Mesenchymal stem cell (in vitro differentiated cells and primary cell): ENCODE data around the gene PDE4B.

Experiments
- DNase-seq: peaks from one replicate; pipeline ENCODE4 v3.0.0-alpha.2; 2013
- H2AFZ ChIP-seq: one replicate; pipeline ENCODE4 v1.6.1; 2013; ENCODE audit warnings: low read depth, mild to moderate bottlenecking, control low read depth, inconsistent platforms, low read length, moderate library complexity
- H2AK5ac ChIP-seq: 2 replicates; pipeline ENCODE4 v1.6.1; 2013; ENCODE audit warnings: low read length, moderate library complexity, mild to moderate bottlenecking, inconsistent platforms; ENCODE audit not compliant: severe bottlenecking
- H2BK120ac ChIP-seq: one replicate; pipeline ENCODE4 v1.6.1; 2013; ENCODE audit warnings: low read depth, mild to moderate bottlenecking, inconsistent platforms, low read length, moderate library complexity
- H2BK12ac ChIP-seq, 2 experiments: one replicate each; pipeline ENCODE4 v1.6.1; 2013; ENCODE audit warnings: inconsistent platforms in 2 of 2, low read length in 2 of 2, mild to moderate bottlenecking in 2 of 2, moderate library complexity in 2 of 2, control low read depth in 1 of 2
- H2BK15ac ChIP-seq: one replicate; pipeline ENCODE4 v1.6.1; 2013; ENCODE audit warnings: mild to moderate bottlenecking, low read depth, inconsistent platforms; ENCODE audit not compliant: poor library complexity, severe bottlenecking
- H2BK5ac ChIP-seq: 2 replicates; pipeline ENCODE4 v1.6.1; 2013; ENCODE audit warnings: low read depth, mild to moderate bottlenecking, low read length, control low read depth, inconsistent platforms; ENCODE audit not compliant: poor library complexity, severe bottlenecking
- H3K14ac ChIP-seq, 2 experiments: one replicate each; pipeline ENCODE4 v1.6.1; 2013; ENCODE audit warnings: inconsistent platforms in 2 of 2, low read length in 2 of 2, control low read depth in 1 of 2, mild to moderate bottlenecking in 1 of 2, moderate library complexity in 1 of 2
- H3K18ac ChIP-seq, 2 experiments: one replicate each; pipeline ENCODE4 v1.6.1; 2013; ENCODE audit warnings: inconsistent platforms in 2 of 2, low read length in 2 of 2, control low read depth in 1 of 2, low read depth in 1 of 2, mild to moderate bottlenecking in 1 of 2
- H3K23ac ChIP-seq, 2 experiments: one replicate each; pipeline ENCODE4 v1.6.1; 2013; ENCODE audit warnings: inconsistent platforms in 2 of 2, low read length in 2 of 2, mild to moderate bottlenecking in 2 of 2, moderate library complexity in 2 of 2, control low read depth in 1 of 2
- H3K27ac ChIP-seq: 2 replicates; pipeline ENCODE4 v1.5.1; 2013; ENCODE audit warnings: mild to moderate bottlenecking, moderate library complexity, low read length, control low read depth, inconsistent platforms; ENCODE audit not compliant: poor library complexity, severe bottlenecking
- H3K27me3 ChIP-seq, 2 experiments: 2 replicates each; pipeline versions ENCODE4 v1.6.1 to v1.7.0; 2013; ENCODE audit warnings: low read length in 2 of 2, mild to moderate bottlenecking in 2 of 2, moderate library complexity in 2 of 2, control low read depth in 1 of 2, inconsistent platforms in 1 of 2; ENCODE audit not compliant: control insufficient read depth in 1 of 2, insufficient read depth in 1 of 2
- H3K36me3 ChIP-seq, 2 experiments: 2 replicates each; pipeline versions ENCODE4 v1.6.1 to v1.7.0; 2013; ENCODE audit warnings: low read length in 2 of 2, control low read depth in 1 of 2, inconsistent platforms in 1 of 2, low read depth in 1 of 2, mild to moderate bottlenecking in 1 of 2; ENCODE audit not compliant: insufficient read depth in 2 of 2, control insufficient read depth in 1 of 2
- H3K4ac ChIP-seq, 2 experiments: one replicate each; pipeline ENCODE4 v1.6.1; 2013; ENCODE audit warnings: inconsistent platforms in 2 of 2, low read length in 2 of 2, mild to moderate bottlenecking in 2 of 2, moderate library complexity in 2 of 2, control low read depth in 1 of 2, low read depth in 1 of 2
- H3K4me1 ChIP-seq: 2 replicates; pipeline ENCODE4 v1.6.1; 2013; ENCODE audit warnings: low read depth, low read length, control low read depth; ENCODE audit not compliant: control insufficient read depth, insufficient read depth
- H3K4me2 ChIP-seq: 2 replicates; pipeline ENCODE4 v1.6.1; 2013; ENCODE audit warnings: low read length, mild to moderate bottlenecking, inconsistent platforms; ENCODE audit not compliant: poor library complexity, severe bottlenecking
- H3K4me3 ChIP-seq, 2 experiments: 2 replicates each; pipeline versions ENCODE4 v1.5.1 to v1.7.0; 2013; ENCODE audit warnings: low read length in 2 of 2, mild to moderate bottlenecking in 2 of 2, control low read depth in 1 of 2, low read depth in 1 of 2; ENCODE audit not compliant: insufficient read depth in 1 of 2
- H3K79me1 ChIP-seq: replicated peaks from 2 replicates; pipeline ENCODE4 v1.6.1; 2013; ENCODE audit warnings: mild to moderate bottlenecking, control low read depth, low read length, inconsistent platforms; ENCODE audit not compliant: poor library complexity, severe bottlenecking
- H3K9ac ChIP-seq: 2 replicates; pipeline ENCODE4 v1.7.0; 2013; ENCODE audit warnings: mild to moderate bottlenecking, low read length, moderate library complexity
- H3K9me3 ChIP-seq: 2 replicates; pipeline ENCODE4 v1.7.0; 2013; ENCODE audit warnings: mild to moderate bottlenecking, low read length; ENCODE audit not compliant: control insufficient read depth
- H4K8ac ChIP-seq: one replicate; pipeline ENCODE4 v1.6.1; 2013; ENCODE audit warnings: inconsistent platforms, mild to moderate bottlenecking, low read length, moderate library complexity
- H4K91ac ChIP-seq: one replicate; pipeline ENCODE4 v1.6.1; 2013; ENCODE audit warnings: mild to moderate bottlenecking, low read length, inconsistent platforms
- WGBS: methylation state at CpG from one replicate; pipeline ENCODE4 v1.1.7; 2013; ENCODE audit warnings: mixed read lengths; 5-methylcytosine and 5-hydroxymethylcytosine counted together

Gene PDE4B

GRCh38 chr1:66350001-66350547 is 557.4 kb downstream of the PDE4B start:
- no peak overlapping the region for H3K14ac ChIP-seq
- peak overlapping the region in 1 of 2 experiments; percentile 50 for H3K18ac ChIP-seq
- H3K27me3 ChIP-seq = no peaks in the 10 kb centered on the region
- no peak overlapping the region for H3K23ac ChIP-seq
- H2AK5ac ChIP-seq = no peak overlapping the region
- peaks cover 2% of the 10 kb centered on the region for H3K4me1 ChIP-seq
- peak overlapping the region; percentile 11 for H2AFZ ChIP-seq
- peak overlapping the region; percentile 40 for H2BK15ac ChIP-seq
- H3K9ac ChIP-seq = peak overlapping the region; percentile 14
- H2BK5ac ChIP-seq = no peak overlapping the region
- no peak overlapping the region for H3K4ac ChIP-seq
- 46% methylated on average over 4 of the region's 6 CpGs for WGBS
- H3K4me3 ChIP-seq = no peak overlapping the region
- no peaks in the 10 kb centered on the region for H3K36me3 ChIP-seq
- H2BK120ac ChIP-seq = no peak overlapping the region
- no peak overlapping the region for H2BK12ac ChIP-seq
- no peak overlapping the region for H4K91ac ChIP-seq
- H3K4me2 ChIP-seq = no peak overlapping the region
- H3K9me3 ChIP-seq = no peaks in the 10 kb centered on the region
- no peak for DNase-seq
- peaks cover 3% of the 10 kb centered on the region for H3K79me1 ChIP-seq
- H4K8ac ChIP-seq = no peak overlapping the region
- no peak overlapping the region for H3K27ac ChIP-seq

GRCh38 chr1:66351478-66351877 is 558.8 kb downstream of the PDE4B start:
- H3K4me1 ChIP-seq = peaks cover 2% of the 10 kb centered on the region
- no peak overlapping the region for H3K9ac ChIP-seq
- H3K23ac ChIP-seq = no peak overlapping the region
- no peak overlapping the region for H3K4ac ChIP-seq
- no peak overlapping the region for H3K4me3 ChIP-seq
- no peak overlapping the region for H4K91ac ChIP-seq
- DNase-seq = no peak
- H2AFZ ChIP-seq = no peak overlapping the region
- H2BK15ac ChIP-seq = no peak overlapping the region
- H3K36me3 ChIP-seq = no peaks in the 10 kb centered on the region
- no peak overlapping the region for H2BK12ac ChIP-seq
- no peak overlapping the region for H3K4me2 ChIP-seq
- no peaks in the 10 kb centered on the region for H3K79me1 ChIP-seq
- H3K9me3 ChIP-seq = no peaks in the 10 kb centered on the region
- no peak overlapping the region for H2AK5ac ChIP-seq
- H3K27ac ChIP-seq = no peak overlapping the region
- no peak overlapping the region for H2BK120ac ChIP-seq
- no peak overlapping the region for H3K14ac ChIP-seq
- H3K27me3 ChIP-seq = no peaks in the 10 kb centered on the region
- no peak overlapping the region for H4K8ac ChIP-seq
- H2BK5ac ChIP-seq = no peak overlapping the region
- H3K18ac ChIP-seq = no peak overlapping the region

DNA sequence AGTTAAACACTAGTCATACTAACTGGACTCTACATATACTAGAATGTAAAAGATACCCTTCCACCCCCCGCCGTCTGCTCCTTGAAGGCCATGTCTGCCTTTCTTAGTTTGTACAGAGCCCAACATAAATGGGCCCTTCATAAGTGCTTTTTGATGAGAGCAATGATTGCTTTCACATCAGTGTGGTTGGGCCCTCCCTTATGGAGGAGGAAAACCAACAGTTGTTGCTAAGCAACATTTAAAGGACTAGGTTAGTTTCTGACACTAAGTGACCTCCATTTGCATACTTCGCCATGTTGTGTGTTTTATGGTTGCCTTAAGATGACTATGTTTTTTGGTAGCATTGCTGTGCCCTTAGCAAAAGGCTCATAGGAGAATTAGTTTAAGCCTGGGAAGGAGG is 559.2 kb downstream of the PDE4B start:
- Histone ChIP-seq H3K4me1 (peaks cover 2% of the 10 kb centered on the region), H3K4me2 (no peak overlapping the region), H3K79me1 (no peaks in the 10 kb centered on the region), H4K8ac (no peak overlapping the region), H3K14ac (no peak overlapping the region), H2BK12ac (no peak overlapping the region), H3K36me3 (no peaks in the 10 kb centered on the region), H3K27me3 (no peaks in the 10 kb centered on the region), H3K23ac (no peak overlapping the region), H2AK5ac (no peak overlapping the region), H3K4ac (no peak overlapping the region), H2BK120ac (no peak overlapping the region), H2AFZ (no peak overlapping the region), H4K91ac (no peak overlapping the region), H2BK15ac (no peak overlapping the region), H3K9me3 (no peaks in the 10 kb centered on the region), H3K9ac (no peak overlapping the region), H3K4me3 (no peak overlapping the region), H2BK5ac (no peak overlapping the region), H3K18ac (no peak overlapping the region), H3K27ac (no peak overlapping the region)
- WGBS = 100% methylated on average over 3 of the region's 3 CpGs
- no peak for DNase-seq

- no peak overlapping the region for H3K4me2 ChIP-seq
- no peak overlapping the region for H2AK5ac ChIP-seq
- H3K4me3 ChIP-seq = no peak overlapping the region
- no peaks in the 10 kb centered on the region for H3K36me3 ChIP-seq
- no peaks in the 10 kb centered on the region for H3K27me3 ChIP-seq
- WGBS = 87% methylated on average over 2 of the region's 2 CpGs
- H3K9me3 ChIP-seq = no peaks in the 10 kb centered on the region
- no peak overlapping the region for H3K18ac ChIP-seq
- no peak overlapping the region for H2BK5ac ChIP-seq
- H3K23ac ChIP-seq = no peak overlapping the region
- H3K27ac ChIP-seq = no peak overlapping the region
- no peak overlapping the region for H3K4ac ChIP-seq
- no peak overlapping the region for H2AFZ ChIP-seq
- no peak for DNase-seq
- no peak overlapping the region for H3K14ac ChIP-seq
- no peak overlapping the region for H2BK120ac ChIP-seq
- H4K8ac ChIP-seq = no peak overlapping the region
- H2BK12ac ChIP-seq = no peak overlapping the region
- no peak overlapping the region for H2BK15ac ChIP-seq
- peaks cover 2% of the 10 kb centered on the region for H3K4me1 ChIP-seq
- H3K79me1 ChIP-seq = no peaks in the 10 kb centered on the region
- no peak overlapping the region for H3K9ac ChIP-seq
- H4K91ac ChIP-seq = no peak overlapping the region
Observed at GRCh38 chr1:66352792-66353191, 560.1 kb downstream of the PDE4B start.
